ENCODE data around the gene YPEL1.
"Not testable (repeated sequence)": the region's sequence is repeated elsewhere in the genome, so short reads cannot be mapped to it uniquely, and the experiment has no call there.

YPEL1 gene

DNA sequence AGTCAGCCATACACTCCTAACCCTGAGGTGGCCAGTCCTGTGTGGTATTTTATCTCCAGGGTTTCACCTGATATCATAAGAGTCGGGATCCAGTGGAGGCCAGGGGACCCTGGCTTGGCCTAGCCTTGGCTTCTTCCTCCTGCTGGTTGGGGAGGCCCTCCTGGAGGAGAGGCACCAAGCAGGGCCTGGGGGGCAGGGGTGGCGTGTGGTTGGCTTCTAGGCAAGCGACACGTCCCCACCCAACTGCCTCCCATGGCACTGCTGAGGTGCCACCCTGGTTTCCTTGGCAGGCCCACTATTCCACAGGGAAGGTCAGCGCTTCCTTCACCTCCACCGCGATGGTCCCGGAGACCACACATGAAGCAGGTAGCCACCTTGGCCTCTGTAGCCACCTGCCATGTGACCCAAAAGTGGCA, 49.4 kb downstream of the YPEL1 start:
- in situ Hi-C loops (cut with MboI; ENCODE audit: low sequenced_read_pairs): no loop called here

DNA sequence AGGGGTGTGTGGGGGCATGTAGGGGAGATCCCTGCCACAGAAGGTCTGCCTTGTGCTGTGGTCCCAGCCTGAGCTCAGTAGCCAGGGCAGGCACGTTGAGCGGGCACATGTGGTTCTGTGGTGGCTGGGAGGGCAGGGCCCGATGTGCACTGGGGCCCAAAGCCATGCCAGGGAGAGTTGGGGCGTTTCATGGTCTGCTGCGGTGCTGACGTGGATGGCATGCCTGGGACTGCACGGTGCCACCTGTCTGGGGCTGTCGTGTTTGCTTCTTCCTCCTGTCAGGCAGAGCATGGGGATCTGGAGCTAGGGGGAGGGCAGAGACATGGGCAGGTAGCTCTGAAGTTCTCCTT, 50.5 kb downstream of the YPEL1 start:
- in situ Hi-C loops (cut with MboI; ENCODE audit: low sequenced_read_pairs): no loop called here

- in situ Hi-C loops (cut with MboI; ENCODE audit: low sequenced_read_pairs): no loop called here
Measured at GRCh38 chr22:21684492-21685163, 51.0 kb downstream of the YPEL1 start.

- in situ Hi-C loops (cut with MboI; ENCODE audit: low sequenced_read_pairs): no loop called here
Measured at GRCh38 chr22:21683401-21683811, 52.2 kb downstream of the YPEL1 start.

- in situ Hi-C loops (cut with MboI; ENCODE audit: low sequenced_read_pairs): no loop called here
Measured at GRCh38 chr22:21682385-21683175, 53.0 kb downstream of the YPEL1 start.

DNA sequence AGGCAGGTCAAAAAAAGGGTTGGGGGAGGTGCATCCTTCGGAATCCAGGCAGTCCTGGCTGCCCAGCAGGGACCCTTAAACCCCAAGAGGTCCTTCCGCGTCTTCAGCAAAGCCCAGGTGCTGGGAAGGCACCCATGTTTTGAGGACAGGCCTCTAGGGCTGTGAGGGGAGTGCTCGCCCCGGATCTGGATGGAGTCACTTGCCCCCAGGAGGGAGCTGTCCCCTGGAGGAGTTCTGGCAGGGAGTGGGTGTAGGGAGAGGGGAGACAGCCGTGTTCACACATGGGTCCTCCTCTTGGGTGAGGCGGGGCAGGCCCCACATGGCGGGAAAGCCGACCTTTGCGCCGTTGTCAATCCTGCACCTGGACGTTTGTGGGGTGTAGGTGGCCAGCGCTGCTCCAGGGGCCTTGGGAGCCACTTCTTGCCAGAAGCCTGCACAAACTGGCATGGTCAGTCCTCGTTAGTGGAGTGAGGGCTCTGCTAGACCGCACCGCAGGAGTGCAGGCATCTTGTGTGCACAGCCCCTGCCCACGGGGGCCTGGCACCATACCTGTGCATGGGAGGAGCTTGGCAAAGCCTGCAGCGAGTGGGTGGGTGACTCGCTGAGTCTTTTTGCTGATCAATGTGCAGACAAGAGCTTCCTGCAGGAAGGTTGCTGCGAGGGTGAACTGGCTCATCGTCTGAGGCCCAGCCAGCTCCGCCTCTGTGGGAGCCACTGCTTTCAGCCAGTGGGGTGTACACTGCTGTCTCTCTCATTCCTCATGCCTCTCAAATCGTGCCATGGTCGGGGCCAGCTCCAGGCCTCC, 53.8 kb downstream of the YPEL1 start:
- in situ Hi-C loops (cut with MboI; ENCODE audit: low sequenced_read_pairs): no loop called here

- in situ Hi-C loops (cut with MboI; ENCODE audit: low sequenced_read_pairs): no loop called here
Measured at GRCh38 chr22:21680830-21681565, 54.6 kb downstream of the YPEL1 start.

DNA sequence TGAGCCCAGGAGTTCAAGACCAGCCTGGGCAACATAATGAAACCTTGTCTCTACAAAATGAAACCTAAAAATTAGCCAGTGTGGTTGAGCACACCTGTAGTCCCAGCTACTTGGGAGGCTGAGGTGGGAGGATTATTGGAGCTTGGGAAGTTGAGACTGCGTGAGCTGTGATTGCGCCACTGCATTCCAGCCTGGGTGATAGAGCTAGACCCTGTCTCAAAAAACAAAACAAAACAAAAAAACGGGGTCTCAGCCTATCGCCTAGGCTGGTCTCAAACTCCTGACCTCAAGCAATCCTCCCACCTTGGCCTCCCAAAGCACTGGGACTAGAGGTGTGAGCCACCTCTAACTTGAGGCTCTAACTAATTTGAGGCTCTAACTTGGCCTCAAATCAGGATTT, 56.2 kb downstream of the YPEL1 start:
- in situ Hi-C loops (cut with MboI; ENCODE audit: low sequenced_read_pairs): no loop called here

- in situ Hi-C loops (cut with MboI; ENCODE audit: low sequenced_read_pairs): not testable (repeated sequence)
Measured at GRCh38 chr22:21678842-21679241, 56.8 kb downstream of the YPEL1 start.

DNA sequence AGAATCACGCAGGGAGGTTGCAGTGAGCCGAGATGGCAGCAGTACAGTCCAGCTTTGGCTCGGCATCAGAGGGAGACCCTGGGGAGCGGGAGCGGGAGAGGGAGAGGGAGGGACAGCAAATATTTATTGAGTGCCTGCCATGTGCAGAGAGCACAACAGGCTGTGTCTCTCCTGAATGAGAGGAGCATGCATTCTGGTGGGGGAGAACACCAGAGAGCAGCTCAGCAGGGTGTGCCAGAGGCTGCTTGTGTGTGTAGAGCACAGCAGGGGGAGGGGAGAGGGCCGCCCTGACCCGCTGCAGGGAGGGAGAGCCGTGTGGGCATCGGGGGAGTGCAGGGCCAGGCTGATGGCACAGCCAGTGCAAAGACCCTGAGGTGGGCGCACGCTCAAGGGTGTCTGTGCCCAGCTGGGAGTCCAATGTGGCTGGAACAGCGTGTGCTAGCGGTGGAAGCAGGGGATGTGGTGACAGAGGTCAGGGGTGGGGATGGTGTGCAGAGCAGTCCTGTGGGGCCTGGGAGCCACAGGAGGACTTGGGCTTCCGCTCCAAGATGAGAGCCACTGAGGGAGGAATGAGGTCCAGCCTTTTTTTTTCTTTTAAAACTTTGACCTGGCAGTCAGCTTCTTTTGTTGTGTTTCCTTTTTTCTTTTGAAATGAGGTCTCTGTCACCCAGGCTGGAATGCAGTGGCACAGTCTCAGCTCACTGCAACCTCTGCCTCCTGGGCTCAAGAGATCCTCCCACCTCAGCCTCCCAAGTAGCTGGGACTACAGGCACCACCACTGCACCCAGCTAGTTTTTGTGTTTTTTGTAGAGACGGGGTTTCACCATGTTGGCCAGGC, 57.8 kb downstream of the YPEL1 start:
- in situ Hi-C loops (cut with MboI; ENCODE audit: low sequenced_read_pairs): no loop called here

GRCh38 chr22:21674638-21675245, 60.9 kb downstream of the YPEL1 start:
- in situ Hi-C loops (cut with MboI; ENCODE audit: low sequenced_read_pairs): no loop called here

- in situ Hi-C loops (cut with MboI; ENCODE audit: low sequenced_read_pairs): no loop called here
Measured at GRCh38 chr22:21673534-21674321, 61.9 kb downstream of the YPEL1 start.

DNA sequence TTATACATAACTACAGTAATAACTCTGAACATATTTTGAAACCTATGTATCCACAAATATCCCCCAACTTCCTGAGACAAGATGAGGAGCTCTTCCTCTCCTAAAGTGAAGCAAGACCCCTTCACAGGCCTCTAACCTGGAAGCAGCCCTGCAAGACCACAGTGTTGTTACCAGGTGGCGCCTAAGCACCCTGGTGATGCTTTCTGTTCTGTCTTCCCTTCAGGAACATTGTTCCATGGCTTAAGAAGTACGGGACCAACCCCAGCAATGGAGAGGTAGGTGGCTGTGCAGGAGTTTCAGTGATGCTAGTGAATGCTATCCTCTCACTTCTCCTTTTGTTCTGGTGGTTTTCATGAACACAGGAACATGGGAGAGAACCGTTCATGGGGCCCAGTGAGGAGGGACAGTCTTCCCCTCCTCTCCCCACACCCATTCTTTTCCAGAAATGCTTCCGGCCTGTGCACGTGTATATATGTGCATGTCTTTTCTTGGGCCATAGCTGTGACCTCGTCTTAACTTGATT, 63.4 kb downstream of the YPEL1 start:
- in situ Hi-C loops (cut with MboI; ENCODE audit: low sequenced_read_pairs): no loop called here

GRCh38 chr22:21669026-21669425, 66.6 kb downstream of the YPEL1 start:
- in situ Hi-C loops (cut with MboI; ENCODE audit: low sequenced_read_pairs): no loop called here

- in situ Hi-C loops (cut with MboI; ENCODE audit: low sequenced_read_pairs): no loop called here
Measured at GRCh38 chr22:21666786-21667185, 68.8 kb downstream of the YPEL1 start.

- in situ Hi-C loops (cut with MboI; ENCODE audit: low sequenced_read_pairs): no loop called here
Measured at GRCh38 chr22:21665047-21665851, 70.3 kb downstream of the YPEL1 start.

DNA sequence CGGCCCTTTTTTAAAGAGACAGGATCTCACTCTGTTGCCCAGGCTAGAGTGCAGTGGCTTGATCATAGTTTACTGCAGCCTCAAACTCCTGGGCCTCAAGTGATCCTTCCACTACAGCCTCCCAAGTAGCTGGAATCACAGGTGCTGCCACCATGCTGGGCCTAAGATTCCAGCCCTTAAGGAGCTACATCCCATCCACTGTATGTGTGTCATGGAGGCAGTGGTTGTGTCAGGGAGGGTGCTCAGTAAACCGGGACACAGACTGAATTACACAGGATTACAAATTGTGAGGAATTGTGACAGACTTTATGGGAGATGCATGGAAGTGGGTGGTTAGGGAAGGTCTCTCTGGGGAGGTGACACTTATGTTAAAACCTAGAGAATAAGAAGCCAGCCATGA, 71.9 kb downstream of the YPEL1 start:
- in situ Hi-C loops (cut with MboI; ENCODE audit: low sequenced_read_pairs): no loop called here

- in situ Hi-C loops (cut with MboI; ENCODE audit: low sequenced_read_pairs): no loop called here
Measured at GRCh38 chr22:21661991-21662390, 73.6 kb downstream of the YPEL1 start.
